Mesenchymal stem cell (in vitro differentiated cells and primary cell): ENCODE results near the gene EPOP.

Experiments used
- DNase-seq: peaks from one replicate; pipeline ENCODE4 v3.0.0-alpha.2; 2013
- H2AFZ ChIP-seq: one replicate; pipeline ENCODE4 v1.6.1; 2013; ENCODE audit warnings: low read depth, mild to moderate bottlenecking, control low read depth, inconsistent platforms, low read length, moderate library complexity
- H2AK5ac ChIP-seq: 2 replicates; pipeline ENCODE4 v1.6.1; 2013; ENCODE audit warnings: low read length, moderate library complexity, mild to moderate bottlenecking, inconsistent platforms; ENCODE audit not compliant: severe bottlenecking
- H2BK120ac ChIP-seq: one replicate; pipeline ENCODE4 v1.6.1; 2013; ENCODE audit warnings: low read depth, mild to moderate bottlenecking, inconsistent platforms, low read length, moderate library complexity
- H2BK12ac ChIP-seq, 2 experiments: one replicate each; pipeline ENCODE4 v1.6.1; 2013; ENCODE audit warnings: inconsistent platforms in 2 of 2, low read length in 2 of 2, mild to moderate bottlenecking in 2 of 2, moderate library complexity in 2 of 2, control low read depth in 1 of 2
- H2BK15ac ChIP-seq: one replicate; pipeline ENCODE4 v1.6.1; 2013; ENCODE audit warnings: mild to moderate bottlenecking, low read depth, inconsistent platforms; ENCODE audit not compliant: poor library complexity, severe bottlenecking
- H2BK5ac ChIP-seq: 2 replicates; pipeline ENCODE4 v1.6.1; 2013; ENCODE audit warnings: low read depth, mild to moderate bottlenecking, low read length, control low read depth, inconsistent platforms; ENCODE audit not compliant: poor library complexity, severe bottlenecking
- H3K14ac ChIP-seq, 2 experiments: one replicate each; pipeline ENCODE4 v1.6.1; 2013; ENCODE audit warnings: inconsistent platforms in 2 of 2, low read length in 2 of 2, control low read depth in 1 of 2, mild to moderate bottlenecking in 1 of 2, moderate library complexity in 1 of 2
- H3K18ac ChIP-seq, 2 experiments: one replicate each; pipeline ENCODE4 v1.6.1; 2013; ENCODE audit warnings: inconsistent platforms in 2 of 2, low read length in 2 of 2, control low read depth in 1 of 2, low read depth in 1 of 2, mild to moderate bottlenecking in 1 of 2
- H3K23ac ChIP-seq, 2 experiments: one replicate each; pipeline ENCODE4 v1.6.1; 2013; ENCODE audit warnings: inconsistent platforms in 2 of 2, low read length in 2 of 2, mild to moderate bottlenecking in 2 of 2, moderate library complexity in 2 of 2, control low read depth in 1 of 2
- H3K27ac ChIP-seq: 2 replicates; pipeline ENCODE4 v1.5.1; 2013; ENCODE audit warnings: mild to moderate bottlenecking, moderate library complexity, low read length, control low read depth, inconsistent platforms; ENCODE audit not compliant: poor library complexity, severe bottlenecking
- H3K27me3 ChIP-seq, 2 experiments: 2 replicates each; pipeline versions ENCODE4 v1.6.1 to v1.7.0; 2013; ENCODE audit warnings: low read length in 2 of 2, mild to moderate bottlenecking in 2 of 2, moderate library complexity in 2 of 2, control low read depth in 1 of 2, inconsistent platforms in 1 of 2; ENCODE audit not compliant: control insufficient read depth in 1 of 2, insufficient read depth in 1 of 2
- H3K36me3 ChIP-seq, 2 experiments: 2 replicates each; pipeline versions ENCODE4 v1.6.1 to v1.7.0; 2013; ENCODE audit warnings: low read length in 2 of 2, control low read depth in 1 of 2, inconsistent platforms in 1 of 2, low read depth in 1 of 2, mild to moderate bottlenecking in 1 of 2; ENCODE audit not compliant: insufficient read depth in 2 of 2, control insufficient read depth in 1 of 2
- H3K4ac ChIP-seq, 2 experiments: one replicate each; pipeline ENCODE4 v1.6.1; 2013; ENCODE audit warnings: inconsistent platforms in 2 of 2, low read length in 2 of 2, mild to moderate bottlenecking in 2 of 2, moderate library complexity in 2 of 2, control low read depth in 1 of 2, low read depth in 1 of 2
- H3K4me1 ChIP-seq: 2 replicates; pipeline ENCODE4 v1.6.1; 2013; ENCODE audit warnings: low read depth, low read length, control low read depth; ENCODE audit not compliant: control insufficient read depth, insufficient read depth
- H3K4me2 ChIP-seq: 2 replicates; pipeline ENCODE4 v1.6.1; 2013; ENCODE audit warnings: low read length, mild to moderate bottlenecking, inconsistent platforms; ENCODE audit not compliant: poor library complexity, severe bottlenecking
- H3K4me3 ChIP-seq, 2 experiments: 2 replicates each; pipeline versions ENCODE4 v1.5.1 to v1.7.0; 2013; ENCODE audit warnings: low read length in 2 of 2, mild to moderate bottlenecking in 2 of 2, control low read depth in 1 of 2, low read depth in 1 of 2; ENCODE audit not compliant: insufficient read depth in 1 of 2
- H3K79me1 ChIP-seq: replicated peaks from 2 replicates; pipeline ENCODE4 v1.6.1; 2013; ENCODE audit warnings: mild to moderate bottlenecking, control low read depth, low read length, inconsistent platforms; ENCODE audit not compliant: poor library complexity, severe bottlenecking
- H3K9ac ChIP-seq: 2 replicates; pipeline ENCODE4 v1.7.0; 2013; ENCODE audit warnings: mild to moderate bottlenecking, low read length, moderate library complexity
- H3K9me3 ChIP-seq: 2 replicates; pipeline ENCODE4 v1.7.0; 2013; ENCODE audit warnings: mild to moderate bottlenecking, low read length; ENCODE audit not compliant: control insufficient read depth
- H4K8ac ChIP-seq: one replicate; pipeline ENCODE4 v1.6.1; 2013; ENCODE audit warnings: inconsistent platforms, mild to moderate bottlenecking, low read length, moderate library complexity
- H4K91ac ChIP-seq: one replicate; pipeline ENCODE4 v1.6.1; 2013; ENCODE audit warnings: mild to moderate bottlenecking, low read length, inconsistent platforms
- WGBS: methylation state at CpG from one replicate; pipeline ENCODE4 v1.1.7; 2013; ENCODE audit warnings: mixed read lengths; 5-methylcytosine and 5-hydroxymethylcytosine counted together

The EPOP gene

DNA sequence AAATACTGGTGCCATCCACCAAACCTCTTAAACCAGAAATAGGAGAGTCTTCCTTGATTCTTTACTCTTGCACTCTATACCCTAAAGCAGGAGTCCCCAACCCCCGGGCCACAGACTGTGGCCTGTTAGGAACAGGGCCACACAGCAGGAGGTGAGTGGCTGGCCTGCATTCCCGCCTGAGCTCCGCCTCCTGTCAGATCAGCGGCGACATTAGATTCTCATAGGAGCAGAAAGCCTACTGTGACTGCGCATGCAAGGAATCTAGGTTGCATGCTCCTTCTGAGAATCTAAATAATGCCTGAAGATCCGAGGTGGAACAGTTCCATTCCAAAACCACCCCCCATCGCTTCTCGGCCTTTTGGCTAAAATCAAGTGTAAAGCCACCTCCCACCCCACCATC, 38.7 kb downstream of the EPOP start:
- H3K4me1 ChIP-seq = no peaks in the 10 kb centered on the region
- H2BK15ac ChIP-seq = no peak overlapping the region
- no peak overlapping the region for H3K4me2 ChIP-seq
- no peak overlapping the region for H3K9ac ChIP-seq
- no peak overlapping the region for H2AFZ ChIP-seq
- DNase-seq = no peak
- WGBS = 40% methylated on average over 9 of the region's 9 CpGs
- H3K36me3 ChIP-seq = no peaks in the 10 kb centered on the region
- H2BK5ac ChIP-seq = no peak overlapping the region
- no peaks in the 10 kb centered on the region for H3K9me3 ChIP-seq
- H3K14ac ChIP-seq = no peak overlapping the region
- no peak overlapping the region for H4K8ac ChIP-seq
- no peak overlapping the region for H2BK120ac ChIP-seq
- no peak overlapping the region for H3K27ac ChIP-seq
- no peak overlapping the region for H2AK5ac ChIP-seq
- H3K27me3 ChIP-seq = peaks cover 6 to 15% of the 10 kb centered on the region in 2 experiments
- H3K4ac ChIP-seq = no peak overlapping the region
- H4K91ac ChIP-seq = no peak overlapping the region
- no peak overlapping the region for H2BK12ac ChIP-seq
- H3K23ac ChIP-seq = no peak overlapping the region
- H3K18ac ChIP-seq = no peak overlapping the region
- no peaks in the 10 kb centered on the region for H3K79me1 ChIP-seq
- H3K4me3 ChIP-seq = no peak overlapping the region

DNA sequence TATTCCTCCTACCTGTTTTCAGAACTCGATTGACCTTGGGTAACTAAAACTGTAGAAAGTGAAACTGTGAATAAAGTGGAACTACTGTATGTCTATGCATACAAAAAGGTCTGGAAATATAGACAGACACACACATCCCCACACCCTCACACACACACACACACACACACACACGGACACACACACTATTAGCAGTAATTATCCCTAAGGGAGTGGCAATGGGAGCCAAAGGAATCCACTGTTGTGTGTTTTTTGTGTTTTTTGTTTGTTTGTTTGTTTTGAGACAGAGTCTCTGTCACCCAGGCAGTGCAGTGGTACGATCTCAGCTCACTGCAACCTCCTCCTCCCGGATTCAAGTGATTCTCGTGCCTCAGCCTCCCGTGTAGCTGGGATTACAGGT, 42.4 kb downstream of the EPOP start:
- no peak overlapping the region for H3K4me3 ChIP-seq
- no peak overlapping the region for H3K4ac ChIP-seq
- DNase-seq = no peak
- H3K27me3 ChIP-seq = peaks cover 3 to 12% of the 10 kb centered on the region in 2 experiments
- H3K23ac ChIP-seq = no peak overlapping the region
- no peak overlapping the region for H3K18ac ChIP-seq
- no peak overlapping the region for H2BK15ac ChIP-seq
- 91% methylated on average over 4 of the region's 6 CpGs for WGBS
- no peaks in the 10 kb centered on the region for H3K36me3 ChIP-seq
- no peak overlapping the region for H2BK5ac ChIP-seq
- H4K91ac ChIP-seq = no peak overlapping the region
- H3K9me3 ChIP-seq = no peaks in the 10 kb centered on the region
- no peak overlapping the region for H3K4me2 ChIP-seq
- H4K8ac ChIP-seq = no peak overlapping the region
- H3K9ac ChIP-seq = no peak overlapping the region
- no peaks in the 10 kb centered on the region for H3K79me1 ChIP-seq
- no peak overlapping the region for H2AK5ac ChIP-seq
- no peak overlapping the region for H3K27ac ChIP-seq
- H2AFZ ChIP-seq = no peak overlapping the region
- no peak overlapping the region for H2BK120ac ChIP-seq
- no peak overlapping the region for H2BK12ac ChIP-seq
- no peaks in the 10 kb centered on the region for H3K4me1 ChIP-seq
- no peak overlapping the region for H3K14ac ChIP-seq

- H2AK5ac ChIP-seq = no peak overlapping the region
- no peak overlapping the region for H3K4me2 ChIP-seq
- H3K9me3 ChIP-seq = no peaks in the 10 kb centered on the region
- H3K4me1 ChIP-seq = no peaks in the 10 kb centered on the region
- H3K4ac ChIP-seq = no peak overlapping the region
- no peaks in the 10 kb centered on the region for H3K36me3 ChIP-seq
- peak; percentile 16 for DNase-seq
- H2BK12ac ChIP-seq = no peak overlapping the region
- no peak overlapping the region for H3K23ac ChIP-seq
- 100% methylated on average over 2 of the region's 3 CpGs for WGBS
- no peak overlapping the region for H4K8ac ChIP-seq
- H3K9ac ChIP-seq = no peak overlapping the region
- no peak overlapping the region for H2BK120ac ChIP-seq
- peaks cover 0 to 14% of the 10 kb centered on the region in 2 experiments for H3K27me3 ChIP-seq
- no peak overlapping the region for H3K27ac ChIP-seq
- H3K4me3 ChIP-seq = no peak overlapping the region
- no peak overlapping the region for H2AFZ ChIP-seq
- no peak overlapping the region for H4K91ac ChIP-seq
- H2BK5ac ChIP-seq = no peak overlapping the region
- H2BK15ac ChIP-seq = no peak overlapping the region
- no peak overlapping the region for H3K18ac ChIP-seq
- H3K14ac ChIP-seq = no peak overlapping the region
- no peaks in the 10 kb centered on the region for H3K79me1 ChIP-seq
Measured at GRCh38 chr17:38628441-38628840, 46.3 kb downstream of the EPOP start.

DNA sequence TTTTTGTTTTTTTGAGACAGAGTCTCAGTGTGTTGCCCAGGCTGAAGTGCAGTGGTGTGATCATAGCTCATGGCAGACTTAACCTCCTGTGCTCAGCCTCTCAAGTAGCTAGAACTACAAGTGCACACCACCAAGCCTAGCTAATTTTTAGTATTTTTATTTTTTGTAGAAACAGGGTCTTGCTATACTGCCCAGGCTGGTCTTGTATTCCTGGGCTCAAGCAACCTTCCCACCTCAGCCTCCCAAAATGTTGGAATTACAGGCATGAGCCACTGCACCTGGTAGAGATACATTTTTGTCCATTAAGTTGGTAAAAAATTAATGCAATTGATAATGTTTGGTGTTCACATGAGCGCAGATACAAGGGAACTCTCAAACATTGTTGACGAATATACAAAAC, 46.8 kb downstream of the EPOP start:
- Histone ChIP-seq H3K9ac (no peak overlapping the region), H2BK5ac (no peak overlapping the region), H2AFZ (no peak overlapping the region), H3K36me3 (no peaks in the 10 kb centered on the region), H2BK12ac (no peak overlapping the region), H3K14ac (no peak overlapping the region), H2AK5ac (no peak overlapping the region), H2BK120ac (no peak overlapping the region), H3K4me3 (no peak overlapping the region), H3K18ac (no peak overlapping the region), H3K27me3 (peaks cover 0 to 18% of the 10 kb centered on the region in 2 experiments), H3K4me2 (no peak overlapping the region), H2BK15ac (no peak overlapping the region), H4K91ac (no peak overlapping the region), H3K79me1 (no peaks in the 10 kb centered on the region), H4K8ac (no peak overlapping the region), H3K4ac (no peak overlapping the region), H3K23ac (no peak overlapping the region), H3K27ac (no peak overlapping the region), H3K9me3 (no peaks in the 10 kb centered on the region), H3K4me1 (no peaks in the 10 kb centered on the region)
- WGBS = 95% methylated on average over 2 of the region's 2 CpGs
- DNase-seq = no peak
